SK-N-SH treated with all-trans-retinoic acid at 6 μM for 48 hours (cell line): ENCODE results near the gene OR1J1.

Experiments used
- ATAC-seq: fragments of 200-7000 bp; cut with Tn5 transposase; 3 replicates; pipeline ENCODE4 v1.9.1; 2020; ENCODE audit warnings: mild to moderate bottlenecking, moderate library complexity
- ARNTL ChIP-seq: fragments of 450-650 bp; formaldehyde crosslinking; IDR thresholded peaks from 2 replicates; pipeline ENCODE4 v1.5.0; 2020; ENCODE audit warnings: low read depth, mild to moderate bottlenecking, moderate library complexity, borderline replicate concordance
- BACH2 ChIP-seq: fragments of 250-450 bp; sonication (Bioruptor Pico); IDR thresholded peaks from 2 replicates; pipeline ENCODE4 v1.9.0; 2021; ENCODE audit warnings: mild to moderate bottlenecking, borderline replicate concordance
- CREB5 ChIP-seq: fragments of 250-450 bp; sonication (Bioruptor Pico); IDR thresholded peaks from 2 replicates; pipeline ENCODE4 v1.5.1; 2020; ENCODE audit warnings: low read depth, mild to moderate bottlenecking, moderate library complexity
- CSDC2 ChIP-seq: fragments of 250-450 bp; sonication (Bioruptor Pico); IDR thresholded peaks from 2 replicates; pipeline ENCODE4 v1.5.0; 2020; ENCODE audit warnings: mild to moderate bottlenecking, moderate library complexity
- CSRNP3 ChIP-seq: fragments of 250-450 bp; sonication (Bioruptor Pico); IDR thresholded peaks from 2 replicates; pipeline ENCODE4 v1.5.1; 2021; ENCODE audit warnings: mild to moderate bottlenecking, moderate library complexity
- ESRRG ChIP-seq: fragments of 250-450 bp; sonication (Bioruptor Pico); IDR thresholded peaks from 2 replicates; pipeline ENCODE4 v1.6.1; 2021; ENCODE audit warnings: mild to moderate bottlenecking
- OSR1 ChIP-seq: fragments of 250-450 bp; sonication (Bioruptor Pico); IDR thresholded peaks from 2 replicates; pipeline ENCODE4 v1.8.0; 2022; ENCODE audit warnings: moderate library complexity, mild to moderate bottlenecking, inconsistent platforms
- PATZ1 ChIP-seq: fragments of 250-450 bp; sonication (Bioruptor Pico); IDR thresholded peaks from 2 replicates; pipeline ENCODE4 v1.8.0; 2020; ENCODE audit warnings: mild to moderate bottlenecking, moderate library complexity, borderline replicate concordance
- POU6F1 ChIP-seq: fragments of 250-450 bp; sonication (Bioruptor Pico); IDR thresholded peaks from 2 replicates; pipeline ENCODE4 v1.8.0; 2021; ENCODE audit warnings: low read depth, mild to moderate bottlenecking, moderate library complexity, borderline replicate concordance
- PPARA ChIP-seq: fragments of 250-450 bp; sonication (Bioruptor Pico); IDR thresholded peaks from 2 replicates; pipeline ENCODE4 v1.5.0; 2020; ENCODE audit warnings: mild to moderate bottlenecking, borderline replicate concordance
- RARB ChIP-seq: fragments of 250-450 bp; sonication (Bioruptor Pico); IDR thresholded peaks from 2 replicates; pipeline ENCODE4 v1.8.0; 2021; ENCODE audit warnings: mild to moderate bottlenecking, moderate library complexity
- TOX ChIP-seq: fragments of 250-450 bp; sonication (Bioruptor Pico); IDR thresholded peaks from 2 replicates; pipeline ENCODE4 v1.8.0; 2021; ENCODE audit warnings: mild to moderate bottlenecking, moderate library complexity, borderline replicate concordance
- TSHZ2 ChIP-seq: fragments of 250-450 bp; sonication (Bioruptor Pico); IDR thresholded peaks from 2 replicates; pipeline ENCODE4 v1.5.0; 2020; ENCODE audit warnings: mild to moderate bottlenecking, moderate library complexity
- ZC3H10 ChIP-seq: fragments of 250-450 bp; sonication (Bioruptor Pico); IDR thresholded peaks from 2 replicates; pipeline ENCODE4 v1.5.1; 2021; ENCODE audit warnings: mild to moderate bottlenecking, moderate library complexity
- ZFP3 ChIP-seq: fragments of 250-450 bp; sonication (Bioruptor Pico); IDR thresholded peaks from 2 replicates; pipeline ENCODE4 v1.5.0; 2020; ENCODE audit warnings: mild to moderate bottlenecking, moderate library complexity
- ZNF565 ChIP-seq: fragments of 450-650 bp; formaldehyde crosslinking; conservative IDR thresholded peaks from 2 replicates; pipeline ENCODE4 v1.5.0; 2020; ENCODE audit warnings: low read depth, mild to moderate bottlenecking, moderate library complexity
- ZNF8 ChIP-seq: fragments of 450-650 bp; formaldehyde crosslinking; IDR thresholded peaks from 2 replicates; pipeline ENCODE4 v1.5.0; 2020; ENCODE audit warnings: mild to moderate bottlenecking, moderate library complexity

The OR1J1 gene

GRCh38 chr9:122468735-122469134 is 9.0 kb downstream of the OR1J1 start (continued):
- TF ChIP-seq TSHZ2 (CRISPR knock-in tag): no peak
- TF ChIP-seq PPARA: no peak
- TF ChIP-seq ZNF8 (CRISPR knock-in tag): no peak
- no peak for TF ChIP-seq RARB (CRISPR knock-in tag)
- no peak for TF ChIP-seq BACH2 (CRISPR knock-in tag)
- no peak for TF ChIP-seq ESRRG (CRISPR knock-in tag)
- no peak for TF ChIP-seq CREB5 (CRISPR knock-in tag)

- no peak for ATAC-seq
Observed at GRCh38 chr9:122466456-122466855, 11.3 kb downstream of the OR1J1 start.

More at GRCh38 chr9:122466456-122466855, 11.3 kb downstream of the OR1J1 start:
- TF ChIP-seq OSR1 (no peak), PPARA (no peak), POU6F1 (CRISPR knock-in tag) (no peak), ZFP3 (no peak), ESRRG (CRISPR knock-in tag) (no peak), CSRNP3 (CRISPR knock-in tag) (no peak), RARB (CRISPR knock-in tag) (no peak), BACH2 (CRISPR knock-in tag) (no peak), CSDC2 (CRISPR knock-in tag) (no peak), ZNF565 (no peak), TOX (CRISPR knock-in tag) (no peak), ARNTL (CRISPR knock-in tag) (no peak), ZC3H10 (CRISPR knock-in tag) (no peak), PATZ1 (CRISPR knock-in tag) (no peak)
